Measurements from ENCODE around the gene DBNL.
"Not testable (repeated sequence)": the region's sequence is repeated elsewhere in the genome, so short reads cannot be mapped to it uniquely, and the experiment has no call there.

DNA sequence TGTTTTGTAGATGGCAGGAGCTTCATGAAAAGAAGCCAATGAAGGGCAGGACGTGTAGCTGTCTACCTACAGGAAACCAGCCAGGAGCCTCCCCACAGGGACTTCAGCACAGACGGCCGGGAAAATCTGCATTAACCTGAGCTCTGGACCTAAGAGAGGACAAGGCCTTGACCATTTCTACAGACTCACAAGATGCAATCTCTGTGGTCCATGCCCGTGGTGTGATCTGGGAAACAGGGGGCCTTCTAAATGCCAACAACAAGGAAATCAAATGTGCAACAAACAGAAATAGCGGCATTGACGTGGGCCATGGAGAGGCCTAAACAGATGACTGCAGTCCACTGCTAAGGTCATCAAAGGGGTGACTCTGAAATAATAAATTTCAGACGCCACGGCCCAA lies 32.4 kb upstream of the DBNL start:
- TF ChIP-seq, protein P1, sequence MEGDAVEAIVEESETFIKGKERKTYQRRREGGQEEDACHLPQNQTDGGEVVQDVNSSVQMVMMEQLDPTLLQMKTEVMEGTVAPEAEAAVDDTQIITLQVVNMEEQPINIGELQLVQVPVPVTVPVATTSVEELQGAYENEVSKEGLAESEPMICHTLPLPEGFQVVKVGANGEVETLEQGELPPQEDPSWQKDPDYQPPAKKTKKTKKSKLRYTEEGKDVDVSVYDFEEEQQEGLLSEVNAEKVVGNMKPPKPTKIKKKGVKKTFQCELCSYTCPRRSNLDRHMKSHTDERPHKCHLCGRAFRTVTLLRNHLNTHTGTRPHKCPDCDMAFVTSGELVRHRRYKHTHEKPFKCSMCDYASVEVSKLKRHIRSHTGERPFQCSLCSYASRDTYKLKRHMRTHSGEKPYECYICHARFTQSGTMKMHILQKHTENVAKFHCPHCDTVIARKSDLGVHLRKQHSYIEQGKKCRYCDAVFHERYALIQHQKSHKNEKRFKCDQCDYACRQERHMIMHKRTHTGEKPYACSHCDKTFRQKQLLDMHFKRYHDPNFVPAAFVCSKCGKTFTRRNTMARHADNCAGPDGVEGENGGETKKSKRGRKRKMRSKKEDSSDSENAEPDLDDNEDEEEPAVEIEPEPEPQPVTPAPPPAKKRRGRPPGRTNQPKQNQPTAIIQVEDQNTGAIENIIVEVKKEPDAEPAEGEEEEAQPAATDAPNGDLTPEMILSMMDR (conservative IDR thresholded peaks at IDR 0.05; ENCODE audit: low read depth, low read length): not testable (repeated sequence)
- not testable (repeated sequence) for TF ChIP-seq EZH2 (IDR thresholded peaks at IDR 0.05; ENCODE audit: borderline replicate concordance, low read depth, low read length, poor library complexity, severe bottlenecking)

All from A673 (cell line).